HL-60 (cell line): ENCODE measurements around the gene LHX4.

Source experiments
- GABPA ChIP-seq: IDR thresholded peaks from 2 replicates; pipeline ENCODE4 v1.6.1; 2012; ENCODE audit warnings: low read depth
- POLR2AphosphoS5 ChIP-seq: IDR thresholded peaks from 2 replicates; pipeline ENCODE4 v1.6.1; 2012; ENCODE audit warnings: low read depth
- TF ChIP-seq, protein P1 (sequence below): IDR thresholded peaks from 2 replicates; pipeline ENCODE4 v1.6.1; 2012; ENCODE audit warnings: low read depth; ENCODE audit not compliant: insufficient replicate concordance
- TF ChIP-seq, protein P2 (sequence below): IDR thresholded peaks from one replicate; pipeline ENCODE4 v1.5.1; 2011; ENCODE audit warnings: low read length, control low read depth, inconsistent platforms; ENCODE audit not compliant: insufficient read depth

DNA sequence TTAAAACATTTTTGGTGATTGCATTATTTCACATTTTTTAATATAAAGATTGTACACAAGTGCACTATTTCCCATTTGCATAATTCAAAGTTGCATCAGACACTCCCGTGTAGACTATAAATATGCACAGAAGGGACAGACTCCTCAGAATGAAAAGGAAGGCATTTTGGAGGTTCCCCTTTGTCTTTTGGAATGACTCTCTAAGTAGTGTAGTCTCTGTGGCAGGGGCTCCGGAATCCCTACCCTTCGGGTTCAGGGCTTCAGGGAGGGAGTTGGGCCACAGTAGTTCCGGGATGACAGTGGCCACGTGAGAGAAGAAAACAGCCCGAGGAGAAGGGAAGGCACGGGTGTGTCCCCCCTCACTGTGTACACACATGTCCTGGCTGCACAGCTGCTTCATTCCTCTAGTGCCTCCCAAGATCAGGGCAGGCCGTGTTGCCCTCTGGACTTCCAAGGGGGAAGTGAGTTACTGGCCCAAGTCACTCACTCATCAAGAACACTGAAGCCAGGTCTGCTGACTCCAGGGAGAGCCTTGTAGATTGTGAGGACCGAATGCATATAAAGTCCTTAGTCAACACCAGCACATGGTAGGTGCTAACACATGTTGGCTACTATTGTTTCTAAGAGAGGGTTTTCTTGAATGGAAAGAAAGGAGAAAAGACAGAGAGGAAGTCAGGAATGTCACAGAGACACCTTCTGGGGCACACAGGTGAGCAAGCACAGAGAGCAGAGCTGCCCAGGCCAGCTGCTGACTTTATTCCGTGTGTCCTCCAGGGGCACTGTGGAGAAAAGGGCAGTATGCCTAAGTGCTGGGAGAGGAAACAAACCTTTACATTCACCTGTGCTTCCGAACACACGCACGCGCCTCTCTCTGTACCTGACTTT is 39.8 kb downstream of the LHX4 start:
- TF ChIP-seq, protein P1, sequence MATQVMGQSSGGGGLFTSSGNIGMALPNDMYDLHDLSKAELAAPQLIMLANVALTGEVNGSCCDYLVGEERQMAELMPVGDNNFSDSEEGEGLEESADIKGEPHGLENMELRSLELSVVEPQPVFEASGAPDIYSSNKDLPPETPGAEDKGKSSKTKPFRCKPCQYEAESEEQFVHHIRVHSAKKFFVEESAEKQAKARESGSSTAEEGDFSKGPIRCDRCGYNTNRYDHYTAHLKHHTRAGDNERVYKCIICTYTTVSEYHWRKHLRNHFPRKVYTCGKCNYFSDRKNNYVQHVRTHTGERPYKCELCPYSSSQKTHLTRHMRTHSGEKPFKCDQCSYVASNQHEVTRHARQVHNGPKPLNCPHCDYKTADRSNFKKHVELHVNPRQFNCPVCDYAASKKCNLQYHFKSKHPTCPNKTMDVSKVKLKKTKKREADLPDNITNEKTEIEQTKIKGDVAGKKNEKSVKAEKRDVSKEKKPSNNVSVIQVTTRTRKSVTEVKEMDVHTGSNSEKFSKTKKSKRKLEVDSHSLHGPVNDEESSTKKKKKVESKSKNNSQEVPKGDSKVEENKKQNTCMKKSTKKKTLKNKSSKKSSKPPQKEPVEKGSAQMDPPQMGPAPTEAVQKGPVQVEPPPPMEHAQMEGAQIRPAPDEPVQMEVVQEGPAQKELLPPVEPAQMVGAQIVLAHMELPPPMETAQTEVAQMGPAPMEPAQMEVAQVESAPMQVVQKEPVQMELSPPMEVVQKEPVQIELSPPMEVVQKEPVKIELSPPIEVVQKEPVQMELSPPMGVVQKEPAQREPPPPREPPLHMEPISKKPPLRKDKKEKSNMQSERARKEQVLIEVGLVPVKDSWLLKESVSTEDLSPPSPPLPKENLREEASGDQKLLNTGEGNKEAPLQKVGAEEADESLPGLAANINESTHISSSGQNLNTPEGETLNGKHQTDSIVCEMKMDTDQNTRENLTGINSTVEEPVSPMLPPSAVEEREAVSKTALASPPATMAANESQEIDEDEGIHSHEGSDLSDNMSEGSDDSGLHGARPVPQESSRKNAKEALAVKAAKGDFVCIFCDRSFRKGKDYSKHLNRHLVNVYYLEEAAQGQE, result no peak
- TF ChIP-seq, protein P2, sequence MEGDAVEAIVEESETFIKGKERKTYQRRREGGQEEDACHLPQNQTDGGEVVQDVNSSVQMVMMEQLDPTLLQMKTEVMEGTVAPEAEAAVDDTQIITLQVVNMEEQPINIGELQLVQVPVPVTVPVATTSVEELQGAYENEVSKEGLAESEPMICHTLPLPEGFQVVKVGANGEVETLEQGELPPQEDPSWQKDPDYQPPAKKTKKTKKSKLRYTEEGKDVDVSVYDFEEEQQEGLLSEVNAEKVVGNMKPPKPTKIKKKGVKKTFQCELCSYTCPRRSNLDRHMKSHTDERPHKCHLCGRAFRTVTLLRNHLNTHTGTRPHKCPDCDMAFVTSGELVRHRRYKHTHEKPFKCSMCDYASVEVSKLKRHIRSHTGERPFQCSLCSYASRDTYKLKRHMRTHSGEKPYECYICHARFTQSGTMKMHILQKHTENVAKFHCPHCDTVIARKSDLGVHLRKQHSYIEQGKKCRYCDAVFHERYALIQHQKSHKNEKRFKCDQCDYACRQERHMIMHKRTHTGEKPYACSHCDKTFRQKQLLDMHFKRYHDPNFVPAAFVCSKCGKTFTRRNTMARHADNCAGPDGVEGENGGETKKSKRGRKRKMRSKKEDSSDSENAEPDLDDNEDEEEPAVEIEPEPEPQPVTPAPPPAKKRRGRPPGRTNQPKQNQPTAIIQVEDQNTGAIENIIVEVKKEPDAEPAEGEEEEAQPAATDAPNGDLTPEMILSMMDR, result peak; percentile 31
- TF ChIP-seq GABPA (no peak), POLR2AphosphoS5 (no peak)
